KOPT-K1 (cell line): ENCODE data around the gene SPPL2B.

ENCODE experiments used
- H3K27ac ChIP-seq: fragments of 200-600 bp; sonication (generic); 2 replicates; pipeline ENCODE4 v1.5.1; 2016; ENCODE audit warnings: antibody characterized with exemption, mild to moderate bottlenecking, low read depth, low read length; ENCODE audit not compliant: poor library complexity, severe bottlenecking
- H3K36me3 ChIP-seq: fragments of 200-600 bp; sonication (generic); 2 replicates; pipeline ENCODE4 v1.5.1; 2017; ENCODE audit warnings: antibody characterized with exemption, mild to moderate bottlenecking, low read length, moderate library complexity; ENCODE audit not compliant: insufficient read depth
- H3K9me3 ChIP-seq: fragments of 200-600 bp; sonication (generic); 2 replicates; pipeline ENCODE4 v1.5.1; 2017; ENCODE audit warnings: antibody characterized with exemption, low read length, mild to moderate bottlenecking; ENCODE audit not compliant: insufficient read depth, poor library complexity, severe bottlenecking

Gene SPPL2B

DNA sequence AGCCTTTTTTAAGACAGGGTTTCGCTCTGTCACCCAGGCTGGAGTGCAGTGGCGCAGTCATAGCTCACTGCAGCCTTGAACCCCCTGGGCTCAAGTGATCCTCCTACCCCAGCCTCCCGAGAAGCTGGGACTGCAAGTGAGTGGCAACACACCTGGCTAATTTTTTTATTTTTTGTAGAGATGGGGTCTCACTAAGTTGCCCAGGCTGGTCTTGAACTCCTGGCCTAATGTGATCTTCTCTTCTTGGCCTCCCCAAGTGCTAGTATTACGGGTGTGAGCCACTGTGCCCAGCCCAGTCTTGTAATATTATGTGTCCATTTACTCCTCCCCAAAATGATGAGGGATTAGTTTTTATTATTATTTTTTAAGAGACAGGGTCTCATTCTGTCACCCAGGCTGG, 17.4 kb upstream of the SPPL2B start:
- H3K9me3 ChIP-seq: peaks cover 14% of the 10 kb centered on the region
- H3K36me3 ChIP-seq: no peaks in the 10 kb centered on the region
- no peak overlapping the region for H3K27ac ChIP-seq

DNA sequence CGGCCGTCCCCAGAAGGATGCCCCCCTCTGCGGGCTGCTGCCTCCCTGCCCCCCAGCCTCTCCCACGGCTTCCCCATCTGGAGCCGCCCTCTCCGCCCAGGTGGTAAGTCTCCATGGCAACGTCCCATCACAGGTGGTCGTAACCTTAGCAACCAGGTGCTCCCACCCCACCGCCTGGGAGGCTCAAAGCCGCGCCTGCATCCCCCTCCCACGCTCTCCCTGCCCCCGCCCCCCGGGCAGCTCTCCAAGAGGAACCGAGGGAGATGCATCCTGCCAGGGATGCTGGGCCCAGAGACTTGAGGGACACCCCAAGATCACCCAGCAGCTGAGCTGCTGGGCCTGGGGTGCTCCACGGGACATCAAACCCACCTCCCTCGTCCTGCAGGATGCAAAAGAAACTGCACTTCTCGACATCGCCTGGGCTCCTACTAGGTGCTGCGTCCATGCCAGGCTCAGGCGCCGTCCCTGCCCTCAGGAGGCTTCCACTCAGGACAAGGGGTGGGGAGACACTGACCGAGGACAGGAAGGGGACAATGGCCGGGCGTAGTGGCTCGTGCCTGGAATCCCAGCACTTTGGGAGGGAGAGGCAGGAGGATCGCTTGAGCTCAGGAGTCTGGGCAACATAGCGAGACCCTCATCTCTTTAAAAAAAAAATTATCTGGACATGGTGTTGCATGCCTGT, 15.5 kb upstream of the SPPL2B start:
- Histone ChIP-seq H3K9me3 (peaks cover 14% of the 10 kb centered on the region), H3K36me3 (no peaks in the 10 kb centered on the region), H3K27ac (no peak overlapping the region)

DNA sequence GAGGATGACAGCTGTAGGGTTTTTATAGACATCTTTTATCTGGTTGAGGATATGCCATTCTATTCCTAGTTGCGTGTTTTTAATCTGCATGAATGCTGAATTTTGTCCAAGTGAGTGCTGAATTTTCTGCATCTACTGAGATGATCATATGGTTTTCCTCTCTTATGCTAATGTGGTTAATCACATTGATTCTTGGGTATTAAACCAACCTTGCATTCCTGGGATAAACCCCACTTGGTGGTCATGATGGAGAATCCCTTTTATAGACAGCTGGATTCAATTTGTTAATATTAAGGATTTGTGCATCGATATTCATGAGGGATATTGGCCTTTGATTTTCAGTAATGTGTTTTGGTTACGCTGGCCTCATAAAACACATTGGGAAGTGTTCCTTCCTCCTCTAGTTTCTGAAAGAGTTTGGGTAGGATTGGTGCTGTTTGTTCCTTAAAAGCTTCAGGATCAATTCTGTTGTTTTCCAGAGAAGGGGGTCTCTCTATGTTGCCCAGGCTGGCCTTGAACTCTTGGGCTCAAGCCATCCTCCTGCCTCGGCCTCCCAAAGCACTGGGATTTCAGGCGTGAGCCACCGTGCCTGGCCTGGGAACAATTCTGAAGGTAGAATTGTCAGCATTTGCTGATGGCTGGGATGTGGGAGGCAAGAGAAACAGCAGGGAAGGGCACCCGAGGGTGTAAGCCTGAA, 13.2 kb upstream of the SPPL2B start:
- H3K36me3 ChIP-seq: no peaks in the 10 kb centered on the region
- H3K27ac ChIP-seq: no peak overlapping the region

DNA sequence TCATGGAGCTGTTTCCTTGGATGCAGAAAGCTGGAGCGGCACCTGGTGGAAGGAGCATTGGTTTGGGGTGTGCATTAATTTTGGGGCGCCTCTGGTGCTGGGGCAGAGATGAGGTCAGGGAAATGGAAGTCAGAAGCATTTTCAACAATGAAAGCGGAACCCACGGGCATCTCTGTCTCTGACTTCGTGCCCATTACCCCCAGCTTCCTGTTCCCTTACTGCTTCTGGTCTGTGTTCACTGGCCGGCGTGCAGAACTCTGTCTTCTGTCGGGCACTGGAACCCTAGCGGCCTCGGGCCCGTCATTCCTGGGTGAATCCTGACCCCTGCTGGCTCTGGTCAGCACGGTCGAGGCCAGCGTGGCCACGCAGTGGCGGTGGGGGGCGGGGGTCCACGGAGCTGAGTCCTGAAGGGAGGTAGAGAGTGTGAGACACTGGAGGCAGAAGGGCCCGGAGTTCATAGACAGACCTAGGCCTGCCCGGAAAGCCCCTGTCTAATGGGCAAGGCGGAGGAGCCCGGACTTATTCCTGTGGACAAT, 12.6 kb upstream of the SPPL2B start:
- H3K27ac ChIP-seq: no peak overlapping the region

More for the DNA sequence above, 13.2 kb upstream of the SPPL2B start:
- H3K9me3 ChIP-seq: peaks cover 14% of the 10 kb centered on the region

DNA sequence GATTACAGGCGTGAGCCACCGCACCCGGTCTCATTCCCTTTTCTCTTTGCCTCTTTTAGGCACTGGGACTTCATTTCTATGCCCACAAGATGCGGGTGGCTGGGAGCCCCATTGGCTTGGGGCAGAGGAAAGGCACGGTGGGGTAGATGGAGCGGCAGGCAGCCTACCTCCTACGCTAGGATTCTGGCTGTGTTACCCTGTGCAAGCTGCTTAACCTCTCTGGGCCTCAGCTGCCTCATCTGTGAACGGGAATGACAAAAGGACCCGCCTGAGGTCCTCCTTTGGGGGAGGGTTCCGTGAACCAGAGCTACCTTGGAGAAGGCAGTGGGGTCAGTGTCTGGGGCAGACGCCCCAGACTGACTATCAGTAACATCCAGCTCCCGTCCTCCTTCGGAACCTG, 11.2 kb upstream of the SPPL2B start:
- H3K9me3 ChIP-seq: peaks cover 14% of the 10 kb centered on the region
- H3K27ac ChIP-seq: no peak overlapping the region
- H3K36me3 ChIP-seq: peaks cover 14% of the 10 kb centered on the region

More for the DNA sequence above, 12.6 kb upstream of the SPPL2B start:
- peaks cover 14% of the 10 kb centered on the region for H3K9me3 ChIP-seq
- H3K36me3 ChIP-seq: peaks cover 3% of the 10 kb centered on the region

DNA sequence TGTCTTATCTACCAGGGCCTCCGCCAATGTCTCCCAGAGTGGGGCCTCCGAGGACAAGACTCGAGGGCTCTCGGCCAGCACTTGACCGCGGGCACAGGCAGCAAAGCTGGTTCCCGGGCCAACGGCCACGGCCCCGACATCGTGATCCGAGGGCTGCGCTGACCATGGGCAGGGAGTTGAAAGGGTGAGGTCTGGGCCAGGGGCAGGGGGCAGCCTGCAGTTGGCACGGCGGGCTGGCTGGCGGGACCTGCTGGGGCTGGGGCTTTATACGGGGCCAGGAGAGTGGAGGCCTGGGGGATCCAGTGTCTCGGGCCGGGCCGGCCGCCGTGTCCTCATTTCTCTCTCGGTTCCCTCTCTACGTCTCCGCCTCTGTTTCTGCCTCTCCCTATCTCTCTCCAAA, 10.7 kb upstream of the SPPL2B start:
- peaks cover 14% of the 10 kb centered on the region for H3K9me3 ChIP-seq
- peaks cover 19% of the 10 kb centered on the region for H3K36me3 ChIP-seq
- no peak overlapping the region for H3K27ac ChIP-seq

DNA sequence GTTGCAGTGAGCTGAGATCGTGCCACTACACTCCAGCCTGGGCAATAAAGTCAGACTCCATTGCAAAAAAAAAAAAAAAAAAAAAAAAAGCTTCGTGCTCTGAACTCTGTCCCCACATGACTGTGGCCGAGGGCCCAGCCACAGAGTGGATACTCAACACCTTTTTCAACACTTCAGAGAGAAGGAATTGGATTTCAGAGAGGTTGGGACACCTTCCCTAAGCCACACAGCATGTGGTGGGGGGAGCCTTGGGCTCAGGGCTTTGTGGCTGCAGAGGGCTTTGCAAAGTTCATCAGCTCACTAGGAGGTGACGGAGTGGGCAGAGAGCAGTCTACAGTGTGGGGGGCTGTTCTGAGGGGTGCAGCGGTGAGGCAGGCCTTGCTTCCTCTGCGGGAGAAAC, 9.6 kb upstream of the SPPL2B start:
- H3K27ac ChIP-seq: no peak overlapping the region
- peaks cover 14% of the 10 kb centered on the region for H3K9me3 ChIP-seq

DNA sequence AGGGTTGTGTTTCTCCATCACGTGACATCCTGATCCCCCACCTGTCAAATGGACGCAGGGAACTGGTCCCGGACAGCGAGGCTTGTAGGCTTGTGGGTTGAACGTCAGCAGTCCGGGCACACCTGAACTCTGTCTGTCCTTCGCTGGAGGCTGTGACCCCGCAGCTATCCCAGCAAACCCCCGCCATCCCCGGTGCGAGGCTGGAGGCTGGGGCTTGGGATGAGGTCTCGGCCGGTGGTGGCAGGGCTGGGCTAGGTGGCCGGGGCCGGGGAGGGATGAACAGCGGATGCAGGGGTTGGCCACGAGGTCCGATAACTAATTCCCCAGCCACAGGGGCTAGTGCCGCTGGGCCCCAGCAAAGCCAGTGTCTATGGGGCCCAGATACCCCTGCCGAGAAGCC, 8.9 kb upstream of the SPPL2B start:
- Histone ChIP-seq H3K27ac (no peak overlapping the region), H3K9me3 (peaks cover 11% of the 10 kb centered on the region), H3K36me3 (peaks cover 36% of the 10 kb centered on the region)

More for the DNA sequence above, 9.6 kb upstream of the SPPL2B start:
- peaks cover 30% of the 10 kb centered on the region for H3K36me3 ChIP-seq

DNA sequence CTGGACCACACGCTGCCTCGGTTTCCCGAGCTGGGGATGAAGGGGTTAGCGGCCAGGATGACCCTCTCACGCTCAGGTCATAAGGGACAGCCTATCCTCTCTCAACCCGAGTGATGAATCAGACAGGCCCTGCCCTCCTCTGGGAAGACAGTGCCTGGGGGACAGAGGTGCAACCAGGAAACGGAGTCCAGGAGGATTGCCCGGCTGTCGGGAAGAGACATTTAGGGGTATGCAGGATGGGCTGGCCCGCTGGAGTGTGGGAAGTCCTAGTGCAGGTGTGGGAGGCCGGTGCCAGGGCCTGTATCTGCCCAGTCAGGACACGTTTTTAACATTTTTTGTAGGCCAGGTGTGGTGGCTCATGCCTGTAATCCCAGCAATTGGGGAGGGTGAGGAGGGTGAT, 8.4 kb upstream of the SPPL2B start:
- Histone ChIP-seq H3K36me3 (peaks cover 41% of the 10 kb centered on the region), H3K9me3 (peaks cover 6% of the 10 kb centered on the region), H3K27ac (no peak overlapping the region)

DNA sequence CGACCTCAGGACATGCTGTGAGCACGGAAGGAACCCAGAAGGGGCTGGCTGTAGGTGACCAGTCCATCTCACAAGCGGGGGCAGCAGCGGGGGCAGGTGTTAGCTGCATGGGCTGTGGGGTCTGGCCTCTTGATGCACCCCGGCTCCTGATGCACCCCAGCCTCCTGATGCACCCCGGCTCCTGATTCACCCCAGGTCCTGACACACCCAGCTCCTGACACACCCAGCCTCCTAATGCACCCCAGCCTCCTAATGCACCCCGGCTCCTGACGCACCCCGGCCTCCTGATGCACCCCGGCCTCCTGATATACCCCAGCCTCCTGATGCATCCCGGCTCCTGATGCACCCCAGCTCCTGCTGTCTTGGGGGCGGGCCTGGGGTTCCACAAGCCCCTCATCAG, 7.5 kb upstream of the SPPL2B start:
- Histone ChIP-seq H3K36me3 (peaks cover 50% of the 10 kb centered on the region), H3K27ac (no peak overlapping the region), H3K9me3 (no peaks in the 10 kb centered on the region)

DNA sequence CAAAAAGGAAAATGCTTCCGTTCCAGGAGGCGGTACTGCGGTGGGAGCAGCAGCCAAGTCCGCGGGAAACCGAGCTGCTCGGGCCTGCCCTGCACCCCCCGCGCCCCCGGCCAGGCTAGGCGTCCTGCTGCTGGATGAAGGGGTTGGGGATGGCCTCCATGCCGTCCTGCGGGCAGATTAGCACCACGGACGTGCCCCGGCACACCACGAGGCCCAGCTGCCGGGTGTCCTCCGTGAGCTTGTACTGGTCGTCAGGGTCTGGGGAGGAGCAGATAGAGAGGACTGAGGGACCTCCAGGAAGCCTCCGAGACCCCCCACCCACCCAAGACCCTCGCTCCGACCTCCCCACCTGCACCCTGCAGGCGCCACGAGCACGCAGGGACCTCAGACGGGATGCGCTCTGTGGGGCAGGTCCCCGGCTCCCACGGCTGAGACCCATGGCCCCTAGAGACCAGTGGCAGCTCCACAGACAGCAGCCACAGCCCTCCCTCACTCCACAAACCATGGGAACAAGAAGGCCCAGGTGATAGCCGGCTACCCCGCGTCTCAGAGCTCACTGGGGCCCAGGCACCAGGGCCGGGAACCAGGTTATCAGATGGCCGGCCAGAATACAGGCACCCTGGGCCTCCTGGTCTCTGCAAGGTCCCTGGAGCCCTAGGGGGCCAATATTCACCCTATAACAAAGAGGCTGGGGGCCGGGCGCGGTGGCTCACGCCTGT, 6.8 kb upstream of the SPPL2B start:
- Histone ChIP-seq H3K9me3 (no peaks in the 10 kb centered on the region), H3K36me3 (peaks cover 58% of the 10 kb centered on the region), H3K27ac (no peak overlapping the region)

DNA sequence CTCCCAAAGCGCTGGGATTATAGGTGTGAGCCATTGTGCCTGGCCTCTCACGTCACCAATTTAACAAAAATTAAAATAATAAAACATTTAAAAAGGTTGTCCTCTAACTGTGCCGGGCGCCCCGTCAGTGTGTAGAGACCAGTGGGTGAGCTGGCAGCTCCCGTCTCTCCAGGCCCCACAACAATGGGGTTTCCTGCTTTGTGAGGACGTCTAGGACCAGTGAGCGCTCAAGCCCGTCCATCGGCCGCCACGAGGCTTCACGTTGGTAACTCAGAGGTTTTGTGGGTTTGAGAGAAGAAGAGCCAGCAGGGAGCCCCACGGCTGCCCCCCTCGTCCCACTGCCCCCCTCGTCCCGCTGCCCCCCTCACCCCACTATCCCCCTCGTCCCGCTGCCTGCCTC, 4.8 kb upstream of the SPPL2B start:
- H3K36me3 ChIP-seq: peaks cover 61% of the 10 kb centered on the region

DNA sequence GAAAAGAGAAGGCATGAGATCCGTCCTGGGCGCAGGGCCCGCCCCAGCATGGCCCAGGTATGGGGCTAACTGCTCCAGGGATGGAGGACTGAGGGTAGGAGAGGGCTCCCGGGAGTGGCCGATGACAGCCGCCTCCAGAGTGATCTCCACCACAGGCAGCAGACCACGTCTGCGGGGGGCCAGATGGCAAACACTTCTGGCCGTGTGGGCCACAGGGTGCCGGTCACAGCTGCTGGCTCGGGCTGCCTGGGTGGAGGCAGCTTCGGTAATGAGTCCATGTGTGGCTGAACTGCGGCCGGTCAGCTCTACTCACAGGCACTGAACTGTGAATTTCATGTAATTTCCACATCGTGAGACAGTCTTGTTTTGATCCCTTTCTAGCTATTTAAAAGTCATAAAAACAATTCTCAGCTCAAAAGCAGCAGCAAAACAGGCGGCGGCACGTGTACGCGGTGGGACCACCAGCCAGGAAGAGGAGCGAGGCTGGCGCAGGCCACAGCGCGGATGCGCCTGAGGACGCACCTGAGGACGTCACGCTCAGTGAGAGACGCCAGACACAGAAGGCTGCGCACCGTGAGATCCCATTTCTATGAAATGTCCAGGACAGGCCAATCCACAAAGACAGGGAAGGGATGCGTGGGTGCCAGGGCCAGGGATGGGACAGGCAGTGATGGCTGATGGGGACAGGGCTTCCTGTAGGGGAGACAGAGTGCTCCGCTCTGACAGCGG, 4.1 kb upstream of the SPPL2B start:
- no peak overlapping the region for H3K27ac ChIP-seq
- peaks cover 61% of the 10 kb centered on the region for H3K36me3 ChIP-seq
- H3K9me3 ChIP-seq: no peaks in the 10 kb centered on the region

More for the DNA sequence above, 4.8 kb upstream of the SPPL2B start:
- Histone ChIP-seq H3K27ac (no peak overlapping the region), H3K9me3 (no peaks in the 10 kb centered on the region)

DNA sequence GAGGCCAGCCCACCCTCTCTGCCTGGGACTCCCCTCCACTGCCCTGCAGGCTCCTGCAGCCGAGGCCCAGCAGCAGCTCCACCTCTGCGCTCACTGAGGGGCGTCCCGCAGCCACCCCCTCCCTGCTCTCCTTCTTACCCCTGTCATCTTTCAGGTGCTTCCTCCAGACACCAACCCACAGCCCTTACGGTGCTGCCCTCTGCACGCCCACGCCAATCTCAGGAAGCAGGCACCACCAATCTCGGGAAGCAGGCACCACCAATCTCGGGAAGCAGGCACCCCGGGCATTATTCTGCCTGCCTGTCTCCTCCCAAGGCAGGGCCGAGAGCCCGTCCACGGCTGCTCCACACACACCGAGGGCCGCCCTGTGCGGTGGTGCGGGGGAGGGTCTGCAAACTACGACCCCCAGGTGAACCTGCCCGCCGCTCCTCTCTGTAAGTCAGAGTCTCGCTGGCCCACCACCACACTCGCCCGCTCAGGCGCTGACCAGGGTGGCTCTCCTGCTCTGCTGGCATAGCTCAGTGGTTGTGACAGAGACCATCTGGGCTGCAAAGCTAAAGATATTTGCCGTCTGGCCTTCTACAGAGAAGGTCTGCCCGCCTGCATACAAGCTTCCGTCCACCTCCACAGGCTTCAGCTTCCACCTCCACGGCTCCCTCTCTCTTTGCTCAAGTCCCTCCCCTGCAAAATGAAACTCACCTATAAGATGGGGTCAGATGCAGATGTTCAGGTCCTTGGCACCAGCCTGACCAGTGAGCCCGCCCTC, 3.0 kb upstream of the SPPL2B start:
- peaks cover 61% of the 10 kb centered on the region for H3K36me3 ChIP-seq
- no peaks in the 10 kb centered on the region for H3K9me3 ChIP-seq
- no peak overlapping the region for H3K27ac ChIP-seq
